ENCODE results near the gene CEMP1.

Gene CEMP1

DNA sequence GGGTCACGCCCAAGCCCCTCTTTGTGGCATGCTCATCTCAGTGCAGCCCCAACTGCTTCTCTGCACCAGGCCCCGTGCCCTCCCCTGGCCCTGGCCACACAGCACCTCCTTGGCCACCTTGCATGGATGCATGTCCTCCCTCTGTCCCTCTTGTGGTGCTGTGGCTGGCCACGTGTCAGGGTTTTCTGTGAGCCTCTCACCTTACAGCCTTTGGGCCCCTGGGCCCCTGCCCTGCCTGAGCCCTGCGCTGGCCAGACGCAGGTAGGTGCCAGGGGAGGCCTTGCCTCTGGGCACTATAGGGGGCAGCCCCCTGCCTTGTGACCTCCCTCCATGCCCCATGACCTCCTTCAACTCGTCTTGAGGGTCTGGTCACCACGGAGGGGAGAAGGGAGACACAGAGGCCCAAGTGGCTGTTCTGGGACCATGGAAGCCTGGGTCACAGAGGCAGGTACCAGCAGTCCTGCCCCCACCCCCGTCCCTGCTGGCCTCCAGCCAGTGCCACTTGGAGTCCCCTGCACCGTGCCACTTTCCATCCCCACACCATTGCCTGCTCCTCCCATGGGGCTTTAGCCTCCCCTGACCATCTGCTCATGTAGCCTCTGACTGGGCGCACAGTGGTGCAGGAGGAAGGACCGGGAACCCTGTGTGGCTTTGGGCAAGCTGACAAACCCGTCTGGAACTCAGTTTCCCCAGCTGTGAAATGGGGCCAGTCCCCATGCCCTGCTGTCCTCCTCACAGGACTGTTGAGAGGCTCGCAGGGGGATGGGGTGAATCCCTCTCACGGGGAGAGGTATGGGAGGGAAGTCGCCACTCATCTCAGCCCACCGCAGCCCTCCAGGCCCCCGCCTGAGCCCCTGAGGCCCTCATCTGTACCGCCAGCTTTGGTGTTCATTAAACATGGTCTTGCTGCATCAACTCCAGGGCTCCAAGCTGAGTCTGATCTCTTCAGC lies 29.0 kb downstream of the CEMP1 start:
- TF ChIP-seq CTCF (conservative IDR thresholded peaks at IDR 0.05; ENCODE audit: low read depth, low read length), result no peak
- no peak overlapping the region for H3K4me3 ChIP-seq (ENCODE audit: low read depth, low read length)
- DNase-seq (ENCODE audit: low read depth), result no peak

DNA sequence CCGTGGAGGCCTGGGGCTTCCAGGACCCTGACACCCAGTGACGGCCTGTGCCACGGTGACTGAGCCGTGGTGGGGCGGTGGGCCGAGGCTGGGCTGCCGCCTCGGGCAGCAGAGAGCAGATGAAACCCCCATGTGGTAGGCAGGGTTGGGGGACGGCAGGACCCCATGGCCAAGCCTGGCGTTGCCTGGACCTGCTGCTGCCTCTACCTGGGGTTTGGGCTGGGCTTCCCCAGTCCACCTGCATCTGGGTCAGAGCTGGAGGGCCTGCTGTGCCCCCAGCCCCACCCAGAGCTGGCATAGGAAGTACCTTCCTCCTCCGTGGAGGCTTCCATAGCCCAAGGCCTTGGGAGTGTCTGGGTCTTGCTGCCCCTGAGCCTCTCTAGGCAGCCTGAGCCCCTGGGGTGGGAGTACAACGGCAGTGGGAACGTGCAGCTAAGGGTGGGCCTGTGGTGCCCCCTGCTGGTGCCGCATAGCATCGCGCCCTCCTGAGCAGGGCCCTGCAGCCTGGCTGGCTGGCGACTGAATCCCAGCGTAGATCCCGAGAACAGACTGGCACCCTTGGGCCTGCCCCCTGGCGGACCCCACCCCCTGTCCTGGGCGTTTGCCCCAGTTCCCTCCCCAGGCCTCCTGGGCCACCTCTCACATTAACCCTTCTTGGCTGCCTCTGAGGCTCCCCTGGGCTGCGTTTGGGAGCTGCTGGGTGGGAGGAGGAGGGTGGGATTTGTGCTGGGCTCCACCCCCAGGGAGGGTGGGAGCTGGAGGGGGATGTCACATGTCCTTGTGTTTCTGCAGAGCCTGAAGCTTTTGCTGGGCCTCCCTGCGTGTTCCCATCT lies 30.1 kb downstream of the CEMP1 start:
- peak overlapping the region; percentile 57 for H3K4me3 ChIP-seq (ENCODE audit: low read depth, low read length)
- peak; percentile 88 for DNase-seq (ENCODE audit: low read depth)

DNA sequence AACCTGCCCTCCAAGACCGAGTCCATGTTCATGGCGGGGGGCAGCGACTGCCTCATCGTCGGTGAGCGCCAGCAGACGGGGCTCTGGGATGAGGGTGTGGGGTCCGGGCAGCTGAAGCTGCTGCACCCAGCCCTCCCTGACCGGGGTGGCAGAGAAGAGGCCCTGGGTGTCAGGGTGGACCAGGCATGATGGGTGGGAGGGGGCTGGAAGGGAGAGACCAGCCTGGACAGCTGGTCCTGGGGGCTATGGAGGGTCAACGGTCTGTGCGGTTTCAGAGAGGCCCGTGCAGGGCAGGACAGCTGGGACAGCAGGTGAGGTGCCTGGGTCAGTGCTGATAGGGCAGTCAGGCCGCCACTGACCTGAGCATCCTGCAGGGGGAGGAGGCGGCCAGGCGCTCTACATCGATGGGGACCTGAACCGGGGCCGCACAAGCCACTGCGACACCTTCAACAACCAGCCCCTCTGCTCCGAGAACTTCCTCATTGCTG lies 30.7 kb downstream of the CEMP1 start:
- TF ChIP-seq CTCF (conservative IDR thresholded peaks at IDR 0.05; ENCODE audit: low read depth, low read length), result peak; percentile 2
- DNase-seq (ENCODE audit: low read depth), result no peak
- H3K4me3 ChIP-seq (ENCODE audit: low read depth, low read length), result no peak overlapping the region

More for the DNA sequence above, 30.1 kb downstream of the CEMP1 start:
- peak; percentile 96 for TF ChIP-seq CTCF (conservative IDR thresholded peaks at IDR 0.05; ENCODE audit: low read depth, low read length)

GRCh38 chr16:2499890-2500429 lies 31.2 kb downstream of the CEMP1 start:
- no peak overlapping the region for H3K4me3 ChIP-seq (ENCODE audit: low read depth, low read length)
- no peak for TF ChIP-seq CTCF (conservative IDR thresholded peaks at IDR 0.05; ENCODE audit: low read depth, low read length)
- DNase-seq (ENCODE audit: low read depth), result no peak

GRCh38 chr16:2499454-2499853 lies 31.8 kb downstream of the CEMP1 start:
- H3K4me3 ChIP-seq (ENCODE audit: low read depth, low read length), result no peak overlapping the region
- no peak for TF ChIP-seq CTCF (conservative IDR thresholded peaks at IDR 0.05; ENCODE audit: low read depth, low read length)
- no peak for DNase-seq (ENCODE audit: low read depth)

GRCh38 chr16:2498531-2499253 lies 32.5 kb downstream of the CEMP1 start:
- H3K4me3 ChIP-seq (ENCODE audit: low read depth, low read length), result no peak overlapping the region
- no peak for DNase-seq (ENCODE audit: low read depth)
- TF ChIP-seq CTCF (conservative IDR thresholded peaks at IDR 0.05; ENCODE audit: low read depth, low read length), result no peak

All from choroid plexus epithelial cell (primary cell).